Effector CD8-positive, alpha-beta T cell (primary cell): ENCODE measurements around the gene TEKT3.

ENCODE experiments used
- DNase-seq: peaks from one replicate; lab custom pipeline; 2025; lab: John Stamatoyannopoulos, UW

TEKT3 gene

DNA sequence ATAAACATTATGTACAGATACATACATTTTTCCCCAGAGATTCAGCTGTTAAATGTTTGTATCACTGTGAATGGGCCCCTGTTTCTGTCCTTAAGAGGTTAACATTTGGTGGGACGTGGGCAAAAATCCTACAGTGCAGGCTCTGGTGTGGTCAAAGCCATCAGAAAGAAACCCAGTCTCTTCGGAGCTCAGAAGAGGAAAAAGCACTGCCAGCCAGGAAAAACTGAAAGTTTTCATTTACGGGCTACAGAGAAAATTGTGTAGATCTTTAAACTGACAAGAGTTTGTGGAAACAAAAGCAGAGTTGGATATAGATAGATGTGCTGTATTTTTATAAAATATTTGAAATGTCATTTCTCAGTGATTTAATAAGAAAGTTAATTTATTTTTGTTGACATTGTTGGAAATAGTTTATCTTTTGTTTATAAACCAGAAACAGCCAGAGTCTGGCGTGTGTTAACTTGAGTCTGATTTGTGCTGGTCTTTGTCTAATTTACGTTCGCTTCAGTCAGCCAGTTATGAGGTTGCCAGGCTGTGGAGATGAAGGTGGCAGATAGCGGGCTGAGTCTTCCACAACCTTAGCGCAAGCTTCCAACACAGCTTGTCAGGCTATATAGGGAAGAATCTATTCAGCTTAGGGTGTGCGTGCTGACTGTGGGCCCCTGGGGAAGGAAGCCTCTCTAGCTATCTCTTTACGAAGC, 9.5 kb upstream of the TEKT3 start:
- DNase-seq: no peak

DNA sequence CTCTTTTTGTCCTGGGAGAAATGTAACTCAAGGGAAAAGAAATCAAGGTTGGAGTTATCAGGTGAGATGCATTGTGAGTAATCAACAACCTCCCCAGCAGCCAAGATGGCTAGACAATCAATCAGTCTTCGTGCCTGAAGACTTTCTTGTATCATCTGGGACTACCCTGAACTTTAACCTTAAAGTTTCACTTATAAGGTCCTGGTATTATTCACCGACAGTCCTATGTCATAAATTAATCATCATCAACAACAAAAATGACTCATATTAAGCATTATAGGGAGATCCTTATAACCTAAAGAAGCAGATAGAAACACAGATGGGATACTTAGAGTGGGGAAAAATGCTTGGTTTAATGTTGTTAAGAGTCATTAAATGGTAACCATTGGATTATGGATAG, 7.7 kb upstream of the TEKT3 start:
- DNase-seq: no peak

DNA sequence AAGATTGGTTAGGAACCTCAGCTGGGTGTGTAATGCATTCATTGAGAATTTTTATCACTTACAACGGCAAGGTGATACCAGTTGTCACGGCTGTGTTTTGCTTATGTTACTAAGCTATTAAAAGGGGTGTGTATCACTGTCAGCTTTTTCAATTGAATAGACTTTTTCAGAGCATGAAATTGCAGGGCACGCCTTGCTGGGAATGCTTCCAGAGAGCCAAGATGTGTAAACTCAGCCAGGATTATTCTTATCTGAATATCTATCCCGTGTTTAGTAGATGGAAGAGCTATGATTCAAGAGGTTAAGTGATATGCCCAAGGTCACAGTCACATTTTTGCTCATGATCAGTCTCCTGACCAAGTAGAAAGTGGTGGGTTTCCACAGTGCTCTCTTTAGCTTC, 6.6 kb upstream of the TEKT3 start:
- no peak for DNase-seq

DNA sequence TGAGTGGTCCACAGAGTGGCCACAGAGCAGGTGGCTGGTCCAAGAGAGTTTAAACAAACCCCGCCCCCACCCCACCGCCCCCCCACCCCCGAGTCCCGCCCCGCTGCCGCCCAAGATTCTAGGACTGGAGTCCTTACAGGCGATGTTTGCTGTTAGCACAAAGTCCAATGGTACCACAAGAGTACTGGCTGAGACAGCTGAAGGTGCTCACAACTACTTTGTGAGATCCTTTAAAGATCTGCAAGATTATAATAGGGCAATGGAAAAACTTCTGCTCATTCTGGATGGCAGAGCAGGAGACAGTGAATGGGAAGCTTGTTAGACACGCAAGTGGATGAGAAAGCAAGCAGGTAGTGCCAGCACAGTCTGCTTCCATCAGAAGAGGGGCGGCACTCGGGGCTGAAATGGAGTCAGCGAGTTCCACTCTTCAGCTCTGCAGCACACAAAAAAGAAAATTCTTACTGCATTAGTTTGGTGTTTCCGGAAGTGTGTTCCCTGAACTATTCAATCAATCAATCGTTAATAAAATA, 4.7 kb upstream of the TEKT3 start:
- no peak for DNase-seq

DNA sequence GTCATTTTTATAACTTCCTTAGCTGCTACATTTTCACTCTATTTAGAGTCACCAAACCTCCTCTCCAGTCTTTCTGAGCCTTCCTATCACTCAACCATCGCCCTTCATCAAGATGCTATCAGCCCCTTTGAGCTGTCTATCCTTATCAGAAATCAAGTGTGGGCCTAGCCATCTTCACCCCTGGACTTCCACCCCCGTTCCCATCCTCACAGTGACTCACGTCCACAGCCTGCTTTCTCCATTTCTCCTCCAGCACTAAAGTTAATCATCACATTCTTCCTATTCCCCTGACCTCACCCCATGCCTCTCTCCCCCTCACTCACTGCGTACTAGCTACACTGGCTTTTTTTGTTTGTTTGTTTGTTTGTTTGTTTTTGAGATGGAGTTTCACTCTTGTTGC, 2.4 kb upstream of the TEKT3 start:
- no peak for DNase-seq

DNA sequence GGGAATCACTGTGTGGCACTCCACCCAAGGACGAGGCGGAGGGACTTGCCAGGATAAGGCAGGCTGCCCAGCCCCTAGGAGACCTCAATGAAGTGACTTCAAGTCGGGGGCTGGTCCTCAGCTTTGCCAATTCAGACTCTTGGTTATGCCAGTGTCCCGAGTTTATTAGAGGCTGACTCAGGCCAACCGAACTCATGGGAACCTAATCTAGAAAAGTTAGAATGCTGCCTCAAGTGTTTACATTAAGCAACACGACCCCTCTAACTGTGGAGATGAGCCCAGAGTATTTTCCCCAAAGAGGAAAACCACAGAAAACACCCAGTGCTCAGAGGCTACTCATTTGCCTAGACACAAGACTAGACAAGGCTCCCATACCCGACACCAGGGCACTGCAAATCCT, 1.1 kb upstream of the TEKT3 start:
- DNase-seq: no peak

DNA sequence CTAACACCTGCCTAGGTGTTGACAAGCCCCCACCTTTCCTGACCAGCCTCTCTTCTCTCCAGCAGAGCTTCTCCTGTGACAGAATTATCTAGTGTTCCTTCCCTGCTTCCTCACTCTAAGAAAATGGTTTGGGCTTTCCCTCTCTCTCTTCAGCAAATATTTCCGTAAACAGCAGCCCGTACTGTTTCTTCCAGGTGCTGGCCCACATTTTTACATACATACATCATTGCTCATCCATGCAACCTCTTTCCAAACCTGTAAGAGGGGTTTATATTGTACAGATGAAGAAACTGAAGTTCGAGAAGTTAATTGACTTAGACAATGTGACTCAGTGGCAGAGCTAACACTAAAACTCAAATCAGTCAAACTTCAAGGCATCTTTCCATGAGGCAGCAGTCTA, 569 bp upstream of the TEKT3 start:
- DNase-seq: no peak

DNA sequence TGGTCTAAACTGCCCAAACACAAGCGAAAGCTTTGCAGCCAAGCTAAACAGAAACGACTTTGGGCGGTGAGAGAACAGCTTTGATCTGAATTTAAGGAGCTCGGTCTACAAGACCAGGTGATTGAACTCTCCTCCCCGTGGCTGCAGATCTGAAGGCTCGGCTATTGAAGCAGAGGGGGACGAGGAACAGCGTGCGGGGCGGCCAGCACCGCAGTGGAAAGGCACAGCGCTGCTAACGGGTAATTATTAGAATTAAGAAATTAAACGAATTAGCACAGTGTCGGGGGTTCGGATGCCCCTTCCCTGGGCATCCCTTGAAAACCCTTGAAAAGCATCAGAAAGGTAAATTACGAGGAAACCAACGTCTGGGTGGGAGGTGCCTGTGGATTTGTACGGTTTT, 431 bp downstream of the TEKT3 start:
- DNase-seq: no peak

DNA sequence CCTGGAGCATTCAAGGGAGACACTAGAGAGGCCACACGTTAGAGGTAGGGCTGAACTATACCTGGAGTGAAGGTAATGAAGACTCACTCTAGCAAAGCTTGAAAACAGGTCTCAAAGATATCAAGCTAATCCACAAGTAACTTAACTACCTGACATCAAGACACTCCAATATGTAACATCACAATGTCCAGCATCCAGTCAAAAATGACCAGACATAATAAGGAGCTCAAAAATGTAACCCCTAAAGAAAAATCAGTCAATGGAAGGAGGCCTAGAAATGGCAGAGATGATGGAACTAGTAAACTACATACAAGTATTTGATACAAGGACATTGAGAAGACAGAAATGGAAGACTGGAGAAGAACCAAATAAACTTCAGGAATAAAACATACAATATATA, 6.0 kb downstream of the TEKT3 start:
- DNase-seq: no peak

DNA sequence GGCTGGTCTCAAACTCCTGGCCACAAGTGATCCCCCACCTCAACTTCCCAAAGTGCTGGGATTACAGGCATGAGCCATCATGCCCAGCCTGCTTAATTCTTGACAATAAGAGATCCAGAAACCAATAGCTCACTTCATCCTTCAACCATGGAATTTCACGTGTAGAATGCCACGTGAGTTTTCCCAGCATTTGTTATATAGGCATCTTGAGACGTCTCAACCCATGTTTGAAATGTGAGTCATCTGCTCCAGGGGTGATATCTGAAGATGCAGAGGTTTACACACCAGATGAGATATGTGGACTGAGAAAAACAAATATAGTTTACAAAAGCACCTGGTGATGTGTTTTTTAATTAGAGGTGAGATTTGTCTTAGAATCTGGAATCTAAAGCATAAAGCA, 7.1 kb downstream of the TEKT3 start:
- no peak for DNase-seq

DNA sequence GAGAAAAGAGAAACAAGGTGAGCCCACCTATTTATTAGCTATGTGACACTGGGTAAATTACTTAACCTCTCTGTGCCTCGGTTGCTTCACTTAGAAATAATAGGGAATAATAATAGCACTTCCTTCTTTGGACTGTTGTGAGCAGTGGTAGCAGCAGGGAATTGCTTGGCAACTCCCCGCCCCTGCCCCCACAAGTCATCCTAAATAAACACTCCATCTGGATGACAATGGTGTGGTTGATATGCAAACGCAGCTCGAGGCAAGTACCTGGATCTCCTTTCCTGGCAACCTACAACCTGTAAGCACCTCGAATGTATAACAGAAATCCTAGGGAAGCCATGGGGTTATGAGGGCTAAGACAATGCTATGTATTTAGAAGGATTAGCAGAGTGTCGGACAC, 9.1 kb downstream of the TEKT3 start:
- DNase-seq: no peak

DNA sequence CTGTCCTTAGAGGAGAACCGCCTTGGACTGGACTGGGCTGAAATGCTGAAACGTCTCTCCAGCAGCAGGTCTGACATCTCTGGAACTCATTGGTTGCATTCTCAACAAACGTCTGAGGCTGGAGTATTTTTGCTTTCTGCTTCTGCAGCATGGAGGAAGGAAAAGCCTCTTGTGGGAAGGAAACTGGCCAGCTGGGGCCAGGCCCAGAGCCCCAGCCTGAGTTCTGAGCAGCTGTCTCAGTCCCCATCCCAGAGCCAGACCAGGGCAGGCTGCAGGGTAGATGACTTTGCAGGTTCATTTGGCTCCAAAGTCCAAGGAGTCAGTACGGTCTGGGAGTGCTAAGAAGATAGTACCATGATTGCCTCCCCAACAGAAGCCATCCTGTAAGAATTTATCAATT, 18.3 kb downstream of the TEKT3 start:
- no peak for DNase-seq

DNA sequence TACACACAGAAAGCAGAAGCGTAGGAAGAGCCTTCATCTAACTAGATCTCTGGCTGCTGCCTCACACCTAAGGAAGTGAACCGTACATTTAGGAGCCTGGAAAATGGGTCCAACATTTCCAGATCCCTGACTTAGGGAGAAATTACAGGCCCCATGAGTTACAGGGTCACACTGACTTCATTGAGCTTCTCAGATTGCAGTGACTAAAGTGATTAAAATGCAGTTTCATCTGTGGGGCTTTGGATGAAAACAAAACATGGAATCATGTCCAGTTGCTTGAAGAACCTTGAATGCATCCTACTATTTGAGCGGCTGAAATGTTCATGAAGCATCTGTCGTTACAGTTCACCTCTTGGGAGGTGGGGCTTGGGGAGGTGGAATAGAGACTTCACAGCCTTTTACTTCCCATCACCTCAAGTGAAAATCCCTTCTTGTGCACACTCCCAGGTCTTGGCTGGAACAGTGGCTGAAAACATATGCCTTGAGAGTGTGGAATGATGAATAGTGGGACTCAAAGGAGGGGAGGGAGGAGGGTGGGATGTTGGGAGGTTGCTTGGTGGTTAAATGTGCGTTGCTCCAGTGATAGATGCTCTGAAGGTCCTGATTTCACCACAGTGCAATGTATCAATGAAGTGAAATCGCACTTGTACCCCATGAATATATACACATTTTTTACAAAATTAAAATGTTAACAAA, 19.7 kb downstream of the TEKT3 start:
- DNase-seq: no peak

DNA sequence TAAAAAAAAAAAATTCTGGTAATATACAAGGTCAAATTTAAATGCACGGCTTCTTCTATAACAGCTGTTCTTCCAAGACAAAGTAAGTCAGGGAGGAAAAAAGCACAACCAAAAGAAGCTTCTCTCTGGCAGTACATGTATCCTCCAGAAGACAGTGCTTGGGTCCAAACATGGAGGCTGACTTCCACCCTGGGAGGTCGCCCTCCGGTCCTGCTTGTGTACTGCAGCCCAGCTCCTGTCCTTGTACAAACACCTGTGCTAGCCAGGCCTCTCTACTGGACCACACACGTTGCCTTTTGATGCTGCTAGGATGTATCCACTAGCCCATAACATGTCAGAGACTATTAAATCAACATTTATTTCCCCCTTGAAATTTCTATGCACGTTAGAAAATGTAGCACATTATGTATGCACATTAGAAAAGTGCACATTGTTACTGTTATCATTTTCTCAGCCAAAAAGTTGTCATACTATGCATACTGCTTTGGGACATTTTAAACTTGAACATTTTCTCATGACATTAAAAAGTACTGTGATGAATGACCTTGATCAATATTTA, 21.9 kb downstream of the TEKT3 start:
- DNase-seq: no peak

DNA sequence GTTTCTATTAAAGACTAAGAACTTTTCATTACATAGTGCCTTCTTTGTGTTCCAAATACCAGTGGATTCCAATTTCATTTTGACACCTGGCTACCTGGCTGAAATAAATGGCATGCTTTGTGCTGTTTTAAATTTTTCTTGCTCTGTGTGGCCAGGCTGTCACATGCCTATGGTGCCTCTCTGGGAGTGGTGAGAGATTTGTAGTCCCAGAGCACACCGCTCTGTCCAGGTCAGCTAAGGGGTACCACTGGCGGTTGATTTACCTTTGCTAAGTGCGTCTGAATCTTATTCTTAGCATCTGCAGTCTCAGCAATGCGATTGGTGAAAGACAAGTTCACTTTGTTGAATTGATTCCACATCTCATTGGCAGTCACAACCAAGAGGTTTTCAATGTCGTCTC, 29.4 kb downstream of the TEKT3 start:
- no peak for DNase-seq

DNA sequence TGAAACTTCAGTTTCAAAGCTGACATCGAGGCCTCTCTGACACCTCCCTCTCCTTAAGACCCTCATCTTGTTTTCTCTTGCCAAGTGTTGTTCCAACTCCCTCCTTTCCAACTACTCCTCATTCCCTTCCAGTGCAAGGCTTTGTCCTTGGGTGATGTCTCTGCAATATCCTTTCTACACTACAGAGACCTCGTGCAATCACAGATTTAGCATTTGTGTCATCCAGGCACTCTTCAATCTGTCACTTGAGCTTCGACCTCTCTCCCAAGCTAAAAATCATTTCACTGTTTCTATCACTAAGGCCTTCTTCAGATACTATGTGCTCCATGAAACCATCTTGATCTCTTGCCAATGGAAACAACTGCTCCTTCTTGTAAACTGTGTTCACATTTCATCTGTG, 31.6 kb downstream of the TEKT3 start:
- DNase-seq: no peak

DNA sequence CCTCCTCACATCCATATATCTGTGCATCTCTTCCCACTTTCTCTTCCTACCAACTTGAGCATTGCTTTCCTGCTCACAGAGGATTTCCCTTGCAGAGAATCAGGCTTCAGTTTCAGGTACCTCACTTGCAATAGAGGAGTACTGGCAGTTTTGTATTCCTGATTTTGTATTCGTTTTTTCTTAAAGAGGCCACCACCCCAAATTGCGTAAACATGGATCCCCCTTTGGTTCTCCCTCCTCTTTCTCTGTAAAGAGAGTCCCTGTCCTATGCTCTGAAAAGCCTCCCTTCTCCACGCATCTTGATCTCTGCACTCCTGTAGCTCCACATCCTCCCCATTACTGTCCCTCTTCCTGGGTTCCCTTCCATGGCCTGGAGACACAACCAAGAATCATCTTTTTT, 32.2 kb downstream of the TEKT3 start:
- no peak for DNase-seq

DNA sequence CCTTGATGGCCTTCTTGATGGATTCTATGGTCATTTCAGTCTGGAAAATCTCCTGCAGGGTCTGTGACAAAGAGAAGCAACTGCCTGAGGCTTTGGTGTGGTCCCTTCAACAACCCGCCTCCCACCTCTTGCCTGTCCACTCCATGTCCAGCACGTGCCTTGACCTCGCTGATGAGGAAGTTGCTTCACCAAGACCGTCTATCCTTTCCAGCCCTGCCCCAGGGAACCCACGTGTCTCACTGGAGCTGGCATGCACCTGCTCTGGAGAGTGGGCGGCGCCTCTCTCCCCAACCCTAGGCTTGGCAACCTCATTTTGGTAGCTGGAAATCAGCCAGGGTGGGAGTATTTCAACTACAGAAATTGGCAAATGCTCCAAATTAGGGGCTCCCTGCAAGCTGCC, 32.6 kb downstream of the TEKT3 start:
- no peak for DNase-seq

DNA sequence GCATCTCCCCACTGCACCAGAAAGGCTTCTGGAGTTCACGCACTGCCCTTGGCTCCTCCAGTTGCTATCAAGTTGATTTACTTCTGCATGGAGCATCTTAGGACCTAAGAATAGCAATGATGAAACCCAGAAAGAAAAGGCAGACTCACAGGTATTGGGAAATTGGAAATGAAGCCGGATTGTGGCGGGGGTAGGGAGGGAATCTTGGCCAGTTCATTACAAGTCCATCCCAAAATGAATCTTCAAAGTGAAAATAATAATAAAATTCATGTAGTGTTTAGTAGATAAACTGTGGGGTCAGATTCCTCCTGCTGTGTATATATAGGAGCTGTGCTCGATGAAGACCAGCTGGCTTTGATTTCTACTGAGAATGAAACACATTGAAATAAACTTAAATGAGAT, 33.7 kb downstream of the TEKT3 start:
- DNase-seq: no peak

DNA sequence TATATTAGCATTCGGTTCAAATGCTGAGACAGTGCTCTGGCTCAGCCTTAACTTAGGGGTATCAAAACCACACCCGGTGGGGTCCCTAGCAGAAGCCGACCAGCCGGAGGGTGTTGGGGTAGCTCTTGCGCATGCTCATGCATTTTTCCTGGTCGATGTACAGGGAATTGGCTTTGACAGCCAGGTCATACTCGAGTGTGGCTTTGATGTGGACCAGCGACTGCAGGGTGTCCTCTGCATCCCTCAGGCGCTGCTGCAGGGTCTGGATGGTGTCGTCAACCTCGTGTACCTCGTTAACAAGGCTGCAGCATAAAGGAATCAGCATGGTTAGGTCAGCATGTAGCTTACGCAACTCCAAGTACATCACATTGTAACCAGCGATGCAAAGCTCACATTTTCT, 37.5 kb downstream of the TEKT3 start:
- DNase-seq: no peak

DNA sequence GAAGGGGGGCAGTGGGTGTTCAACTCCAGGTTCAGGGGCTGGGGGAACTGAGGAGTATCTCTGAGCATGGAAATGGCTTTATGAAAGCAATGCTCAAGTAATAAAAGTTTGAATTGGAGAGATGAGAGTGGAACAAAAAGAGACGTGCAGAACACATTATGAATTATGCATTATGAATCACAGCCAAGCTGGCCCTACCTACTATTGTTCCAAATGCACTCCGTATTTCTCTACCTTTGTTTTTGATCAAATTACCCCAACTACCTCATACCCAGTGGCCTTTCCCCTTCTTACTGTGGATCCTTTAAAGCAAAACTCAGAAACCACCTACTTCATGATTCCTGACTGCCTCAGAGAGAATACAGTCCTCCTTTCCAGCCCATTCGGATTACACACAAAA, 38.1 kb downstream of the TEKT3 start:
- DNase-seq: no peak

DNA sequence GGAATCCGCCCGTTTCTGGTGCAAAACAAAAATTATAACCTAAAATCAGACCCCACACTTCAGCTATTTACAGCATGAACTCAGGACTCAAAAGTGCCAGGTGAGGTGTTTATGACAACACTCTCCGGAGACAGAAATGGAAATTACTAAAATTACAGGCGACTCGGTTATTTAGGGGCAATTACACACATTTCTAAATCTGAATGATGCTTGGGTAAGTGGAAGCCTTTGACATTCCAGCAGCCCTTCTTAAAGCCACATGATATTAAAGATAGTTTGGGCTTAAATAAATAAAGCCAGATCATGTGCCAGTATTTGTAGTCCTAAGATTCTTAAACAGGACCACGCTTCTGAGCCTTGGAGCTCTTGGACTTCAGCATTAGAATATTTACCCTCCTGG, 39.6 kb downstream of the TEKT3 start:
- no peak for DNase-seq

DNA sequence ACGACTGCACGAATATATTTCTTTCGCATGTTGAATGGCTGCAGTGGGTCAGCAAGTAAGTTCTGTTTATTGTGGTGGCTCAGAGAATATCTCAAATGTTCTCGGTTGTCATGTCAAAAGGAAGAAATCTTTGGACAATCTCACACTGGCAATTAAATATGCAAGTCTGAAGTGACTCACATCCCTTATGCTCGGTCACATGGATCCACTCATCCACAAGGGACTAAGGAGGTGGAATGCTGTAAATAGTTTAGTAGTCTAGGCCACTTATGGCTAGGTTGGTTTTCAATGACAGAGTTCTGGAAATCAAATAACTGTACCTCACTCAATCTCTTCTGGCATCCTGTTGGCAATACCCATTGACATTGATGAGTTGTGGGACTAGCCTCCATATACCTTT, 43.2 kb downstream of the TEKT3 start:
- DNase-seq: no peak

DNA sequence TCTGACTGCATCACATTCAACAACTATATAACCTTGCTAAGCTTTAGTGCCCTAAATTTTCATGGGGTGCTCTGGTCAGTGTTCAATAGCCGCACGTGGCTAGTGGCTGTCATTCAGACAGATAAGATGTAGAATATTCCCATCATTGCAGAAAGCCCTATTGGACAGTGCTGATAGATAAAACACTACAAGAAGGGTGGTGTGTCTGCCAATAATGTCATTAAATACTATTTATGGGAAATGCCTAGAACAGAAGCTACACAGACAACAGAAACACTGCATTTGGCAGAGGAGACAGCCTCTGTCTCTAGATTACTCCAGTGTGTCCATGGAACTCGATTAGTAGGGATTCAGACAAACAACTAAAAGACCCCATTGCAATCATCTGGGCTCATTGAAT, 47.8 kb downstream of the TEKT3 start:
- DNase-seq: no peak
